ENCODE data around the gene ADAM23. TPM values are rescaled to one million over a fixed set of nuclear protein-coding genes. Genes with fewer than 3 reads are reported as not detected.
A peak's percentile ranks its signal among the peaks of the same experiment; 100 is the strongest.

The ADAM23 gene
- total RNA-seq, 1 experiment from 2014 or later: 6.1 TPM

DNA sequence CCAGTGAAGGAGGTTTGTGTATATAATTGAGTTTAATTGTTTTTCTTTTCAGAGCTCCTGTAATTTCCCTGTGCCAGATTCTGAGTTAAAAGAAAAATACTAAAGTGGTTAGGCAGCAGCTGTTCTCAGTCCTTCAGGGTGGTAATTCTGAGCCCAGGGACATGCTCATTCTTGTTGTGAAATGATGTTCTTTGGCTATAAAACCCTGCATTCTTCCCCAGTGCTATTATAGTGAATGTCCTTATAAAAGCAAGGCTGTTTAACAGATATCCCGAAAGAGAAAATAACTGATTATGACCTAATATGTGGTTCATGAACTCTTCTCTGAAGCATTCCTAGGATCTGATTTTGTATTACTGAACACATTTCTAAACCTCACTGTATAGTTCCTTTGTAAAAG is 34.0 kb downstream of the ADAM23 start:
- intact Hi-C loops (cut with micrococcal nuclease; ENCODE audit: unreplicated experiment): no loop called here
- Mint-ChIP-seq H3K36me3 (ENCODE audit: insufficient read depth, unreplicated experiment) (no peaks in the 10 kb centered on the region), H3K27ac (ENCODE audit: unreplicated experiment) (no peak overlapping the region), H3K4me3 (ENCODE audit: low read depth, unreplicated experiment) (no peak overlapping the region), H3K4me1 (ENCODE audit: low read depth, unreplicated experiment) (no peaks in the 10 kb centered on the region), H3K27me3 (ENCODE audit: unreplicated experiment) (no peaks in the 10 kb centered on the region), H3K9me3 (ENCODE audit: low read depth, unreplicated experiment) (no peaks in the 10 kb centered on the region)
- DNase-seq: no peak
- CTCF ChIA-PET: no interaction called here
- TF ChIP-seq, protein P1, sequence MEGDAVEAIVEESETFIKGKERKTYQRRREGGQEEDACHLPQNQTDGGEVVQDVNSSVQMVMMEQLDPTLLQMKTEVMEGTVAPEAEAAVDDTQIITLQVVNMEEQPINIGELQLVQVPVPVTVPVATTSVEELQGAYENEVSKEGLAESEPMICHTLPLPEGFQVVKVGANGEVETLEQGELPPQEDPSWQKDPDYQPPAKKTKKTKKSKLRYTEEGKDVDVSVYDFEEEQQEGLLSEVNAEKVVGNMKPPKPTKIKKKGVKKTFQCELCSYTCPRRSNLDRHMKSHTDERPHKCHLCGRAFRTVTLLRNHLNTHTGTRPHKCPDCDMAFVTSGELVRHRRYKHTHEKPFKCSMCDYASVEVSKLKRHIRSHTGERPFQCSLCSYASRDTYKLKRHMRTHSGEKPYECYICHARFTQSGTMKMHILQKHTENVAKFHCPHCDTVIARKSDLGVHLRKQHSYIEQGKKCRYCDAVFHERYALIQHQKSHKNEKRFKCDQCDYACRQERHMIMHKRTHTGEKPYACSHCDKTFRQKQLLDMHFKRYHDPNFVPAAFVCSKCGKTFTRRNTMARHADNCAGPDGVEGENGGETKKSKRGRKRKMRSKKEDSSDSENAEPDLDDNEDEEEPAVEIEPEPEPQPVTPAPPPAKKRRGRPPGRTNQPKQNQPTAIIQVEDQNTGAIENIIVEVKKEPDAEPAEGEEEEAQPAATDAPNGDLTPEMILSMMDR (IDR thresholded peaks at IDR 0.05; ENCODE audit: unreplicated experiment): no peak
- no TSS peak for BruUV-seq (replicated peaks)

DNA sequence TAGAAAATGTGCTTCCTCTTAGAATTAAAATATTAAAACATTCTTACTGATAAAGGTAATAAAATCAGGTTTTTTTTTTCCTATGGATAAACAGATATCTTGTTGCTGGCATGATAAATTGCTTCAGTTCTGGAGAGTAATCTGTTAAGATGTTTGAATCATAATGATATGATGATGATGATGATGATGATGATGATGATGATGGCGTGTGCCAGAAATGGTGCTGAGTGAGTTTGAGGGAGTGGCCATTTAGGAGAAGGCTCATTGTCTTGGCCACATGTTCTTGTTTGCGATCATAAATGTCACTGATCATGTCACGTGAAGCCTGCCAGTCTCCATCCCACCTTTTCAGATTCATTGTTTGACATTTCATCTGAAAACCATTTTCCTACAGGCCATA is 35.0 kb downstream of the ADAM23 start:
- H3K27me3 Mint-ChIP-seq (ENCODE audit: unreplicated experiment): no peaks in the 10 kb centered on the region
- no peak for DNase-seq
- H3K9me3 Mint-ChIP-seq (ENCODE audit: low read depth, unreplicated experiment): no peaks in the 10 kb centered on the region
- no peaks in the 10 kb centered on the region for H3K4me1 Mint-ChIP-seq (ENCODE audit: low read depth, unreplicated experiment)
- TF ChIP-seq, protein P1 (IDR thresholded peaks at IDR 0.05; ENCODE audit: unreplicated experiment): no peak
- H3K27ac Mint-ChIP-seq (ENCODE audit: unreplicated experiment): no peak overlapping the region
- CTCF ChIA-PET: no interaction called here
- no peaks in the 10 kb centered on the region for H3K36me3 Mint-ChIP-seq (ENCODE audit: insufficient read depth, unreplicated experiment)
- intact Hi-C loops (cut with micrococcal nuclease; ENCODE audit: unreplicated experiment): no loop called here
- no TSS peak for BruUV-seq (replicated peaks)
- no peak overlapping the region for H3K4me3 Mint-ChIP-seq (ENCODE audit: low read depth, unreplicated experiment)

DNA sequence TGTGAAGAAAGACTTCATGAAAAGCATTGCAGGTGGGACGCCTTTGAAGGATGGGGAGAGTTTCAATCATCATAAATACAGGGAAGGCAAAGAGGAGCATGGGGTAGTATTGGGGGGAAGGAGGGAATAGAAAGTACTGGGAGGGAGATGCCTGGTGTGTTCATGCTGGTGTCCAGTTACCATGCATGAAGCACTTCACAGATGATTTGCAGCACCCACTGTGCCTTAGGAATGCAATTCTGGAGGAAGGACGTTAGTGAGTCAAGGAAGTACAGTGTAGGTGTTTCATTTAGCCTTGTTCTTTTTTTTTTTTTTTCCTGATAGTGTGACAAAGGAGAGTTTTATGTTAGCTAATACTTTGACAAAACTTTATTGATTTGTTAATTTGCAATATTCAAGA is 36.8 kb downstream of the ADAM23 start:
- TF ChIP-seq, protein P1 (IDR thresholded peaks at IDR 0.05; ENCODE audit: unreplicated experiment): no peak
- peak; percentile 3 for DNase-seq
- H3K36me3 Mint-ChIP-seq (ENCODE audit: insufficient read depth, unreplicated experiment): no peaks in the 10 kb centered on the region
- no peak overlapping the region for H3K4me3 Mint-ChIP-seq (ENCODE audit: low read depth, unreplicated experiment)
- no peak overlapping the region for H3K27ac Mint-ChIP-seq (ENCODE audit: unreplicated experiment)
- no peaks in the 10 kb centered on the region for H3K4me1 Mint-ChIP-seq (ENCODE audit: low read depth, unreplicated experiment)
- peaks cover under 1% of the 10 kb centered on the region for H3K27me3 Mint-ChIP-seq (ENCODE audit: unreplicated experiment)
- H3K9me3 Mint-ChIP-seq (ENCODE audit: low read depth, unreplicated experiment): no peaks in the 10 kb centered on the region
- CTCF ChIA-PET: interaction anchor here (0.6 kb wide), 1 partner anchor 191 kb away, joined by 3 read pairs; no protein-coding TSS in a partner anchor
- intact Hi-C loops (cut with micrococcal nuclease; ENCODE audit: unreplicated experiment): no loop called here
- no TSS peak for BruUV-seq (replicated peaks)

DNA sequence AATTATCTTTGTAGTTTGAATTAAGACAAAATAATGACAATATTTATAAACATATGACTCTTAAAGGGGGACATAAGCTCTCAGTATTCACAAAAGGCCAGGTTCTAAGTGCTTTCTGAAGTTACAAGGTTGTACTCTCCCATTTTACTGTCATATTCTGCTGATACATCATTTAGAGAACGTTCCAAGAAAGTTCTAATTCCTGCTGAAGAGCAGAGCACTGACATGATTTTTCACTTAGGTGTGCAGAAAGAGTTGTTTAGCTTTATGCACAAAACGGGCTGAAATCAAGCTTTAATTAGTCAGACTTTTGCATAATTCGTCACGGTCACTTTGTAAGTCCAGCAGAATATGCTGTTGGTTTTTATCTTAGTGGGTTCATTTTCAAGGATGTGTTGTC is 37.3 kb downstream of the ADAM23 start:
- Mint-ChIP-seq H3K9me3 (ENCODE audit: low read depth, unreplicated experiment) (no peaks in the 10 kb centered on the region), H3K36me3 (ENCODE audit: insufficient read depth, unreplicated experiment) (no peaks in the 10 kb centered on the region), H3K27ac (ENCODE audit: unreplicated experiment) (no peak overlapping the region), H3K4me3 (ENCODE audit: low read depth, unreplicated experiment) (no peak overlapping the region), H3K4me1 (ENCODE audit: low read depth, unreplicated experiment) (no peaks in the 10 kb centered on the region), H3K27me3 (ENCODE audit: unreplicated experiment) (peaks cover 6% of the 10 kb centered on the region)
- no peak for DNase-seq
- CTCF ChIA-PET: interaction anchor here (0.6 kb wide), 2 partner anchors 191 to 443 kb away, joined by 3 to 4 read pairs; no protein-coding TSS in a partner anchor
- BruUV-seq (replicated peaks): no TSS peak
- intact Hi-C loops (cut with micrococcal nuclease; ENCODE audit: unreplicated experiment): no loop called here
- TF ChIP-seq, protein P1 (IDR thresholded peaks at IDR 0.05; ENCODE audit: unreplicated experiment): no peak

Data from Calu3 (cell line).